HG02642 (cell line): ENCODE measurements around the gene PSG7.
"Not testable (repeated sequence)": the region's sequence is repeated elsewhere in the genome, so short reads cannot be mapped to it uniquely, and the experiment has no call there.

Experiments
- ATAC-seq: cut with Tn5 transposase; IDR thresholded peaks from one replicate; pipeline ENCODE4 v1.9.1; 2021; ENCODE audit warnings: mild to moderate bottlenecking; ENCODE audit not compliant: unreplicated experiment, poor library complexity

Gene PSG7

DNA sequence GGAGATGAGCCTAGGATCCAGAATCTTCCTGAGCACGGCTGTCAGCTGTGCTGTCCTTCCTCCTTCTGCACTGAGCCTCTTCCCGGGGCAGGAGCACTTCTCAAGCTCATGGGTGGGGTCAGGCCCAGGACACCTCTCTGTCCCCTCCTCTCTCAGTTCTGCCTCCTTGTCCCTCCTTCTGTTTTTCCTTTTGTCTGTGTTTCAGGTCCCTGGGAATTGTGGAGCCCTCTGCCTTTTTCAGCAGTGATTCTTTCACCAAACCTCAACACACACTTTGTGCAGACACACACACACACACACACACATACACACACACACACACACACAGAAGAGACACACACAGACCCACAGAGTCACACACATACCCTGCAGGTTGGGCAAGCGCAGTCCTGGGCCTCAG, at the start of gene PSG7:
Gene PSG7, minus strand, starts transcription at position 101 of the 400 bp plus-strand sequence. CDS start 131 bp downstream, outside the sequence.
- not testable (repeated sequence) for ATAC-seq

GRCh38 chr19:42985588-42985987, 48.6 kb upstream of the PSG7 start:
- ATAC-seq, result no peak

GRCh38 chr19:42982111-42982510, 45.1 kb upstream of the PSG7 start:
- not testable (repeated sequence) for ATAC-seq

DNA sequence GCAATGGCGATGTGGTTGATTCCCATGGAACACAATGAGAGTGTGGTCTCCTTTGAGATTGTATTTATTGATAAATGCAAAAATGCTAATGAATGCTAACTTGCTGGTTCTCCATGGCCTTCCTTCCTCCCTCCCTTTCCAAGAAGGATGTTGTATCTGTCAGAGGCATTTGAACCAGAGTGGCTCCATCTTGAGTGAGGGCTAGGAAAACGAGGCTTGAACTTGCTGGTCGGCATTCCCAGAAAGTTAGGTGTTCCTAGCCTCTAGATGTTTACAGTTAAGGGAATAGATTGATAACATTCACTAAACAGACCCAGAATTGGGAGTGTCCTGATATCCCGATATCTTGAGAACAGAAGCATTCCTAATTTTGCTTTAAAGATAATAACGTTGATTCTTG, 34.4 kb upstream of the PSG7 start:
- not testable (repeated sequence) for ATAC-seq

DNA sequence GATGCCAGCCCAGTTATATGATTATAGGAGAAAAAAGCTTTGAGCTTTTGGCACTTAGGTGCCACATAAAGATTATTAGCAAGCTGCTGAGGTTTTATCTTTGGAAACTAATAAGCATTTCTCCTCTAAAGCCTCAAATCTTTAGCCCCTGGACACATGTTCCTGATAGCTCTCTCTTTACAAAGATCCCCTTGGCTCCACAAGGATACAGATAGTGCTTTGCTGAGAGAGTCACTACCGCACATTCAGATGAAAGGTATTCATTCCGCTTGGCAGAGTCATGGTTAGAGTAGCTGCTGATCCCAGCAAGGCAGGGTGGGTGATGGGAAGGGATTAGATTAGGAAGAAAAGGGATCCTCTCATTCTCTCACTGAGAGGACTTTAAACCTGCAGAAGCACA, 28.2 kb upstream of the PSG7 start:
- ATAC-seq, result no peak

DNA sequence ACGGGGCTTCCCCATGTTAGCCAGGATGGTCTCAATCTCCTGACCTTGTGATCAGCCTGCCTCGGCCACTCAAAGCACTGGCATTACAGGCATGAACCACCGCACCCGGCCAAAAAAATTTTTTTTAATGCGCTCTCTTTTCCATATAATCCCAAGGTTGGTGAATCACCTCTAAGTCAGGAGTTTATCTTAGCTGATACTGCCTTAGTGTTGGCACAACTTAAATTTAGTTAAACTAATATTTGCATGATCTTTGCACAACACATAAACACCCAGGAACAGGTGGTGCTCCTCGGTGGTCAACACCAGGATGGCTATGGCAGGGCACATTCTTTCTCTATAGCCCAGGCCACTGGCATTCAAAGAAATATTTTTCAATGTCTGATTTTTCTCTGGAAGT, 24.1 kb upstream of the PSG7 start:
- no peak for ATAC-seq

DNA sequence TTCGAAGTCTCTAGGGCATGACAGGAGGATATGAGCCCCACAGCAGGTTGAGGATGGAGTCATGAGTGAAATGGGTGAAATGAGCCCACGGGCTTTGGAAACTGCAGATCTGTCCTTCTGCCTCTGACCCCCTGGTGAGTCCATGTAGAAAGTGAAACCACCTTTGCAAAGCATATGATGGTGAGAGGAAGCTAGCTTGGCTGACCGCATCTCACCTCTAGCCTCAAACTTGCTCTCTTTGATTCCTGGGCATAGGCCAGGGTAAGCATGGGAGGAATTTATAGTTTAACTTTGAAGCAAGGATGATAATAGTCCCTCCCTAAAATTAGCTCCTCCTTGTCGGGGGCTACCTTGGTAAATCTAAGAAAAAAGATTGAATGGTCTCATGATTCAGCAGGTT, 15.1 kb upstream of the PSG7 start:
- not testable (repeated sequence) for ATAC-seq

GRCh38 chr19:42951476-42951875, 14.5 kb upstream of the PSG7 start:
- ATAC-seq, result not testable (repeated sequence)

DNA sequence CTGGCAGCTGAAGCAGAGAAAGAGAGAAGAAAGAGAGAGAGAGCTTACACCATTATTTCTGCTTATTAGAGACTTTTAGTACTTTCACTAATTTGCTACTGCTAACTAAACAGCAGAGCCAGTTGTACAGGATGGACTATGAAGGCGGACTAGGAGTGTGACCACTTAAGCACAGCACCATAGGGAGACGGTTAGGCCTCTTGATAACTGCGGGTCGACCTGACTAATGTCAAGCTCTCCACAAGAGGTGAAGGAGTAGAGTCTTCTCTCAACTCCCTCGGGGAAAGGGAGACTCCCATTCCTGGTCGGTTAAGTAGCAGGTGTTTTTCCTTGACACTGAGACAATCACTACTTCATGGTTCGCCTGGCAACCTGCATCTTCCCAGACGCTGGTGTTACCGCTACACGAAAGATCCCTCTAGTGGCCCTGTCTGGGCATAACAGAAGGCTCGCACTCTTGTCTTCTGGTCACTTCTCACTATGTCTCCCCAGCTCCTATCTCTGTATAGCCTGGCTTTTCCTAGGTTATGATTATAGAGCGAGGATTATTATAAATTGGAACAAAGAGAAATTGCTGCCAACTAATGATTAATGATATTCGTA, 5.3 kb upstream of the PSG7 start:
- ATAC-seq, result no peak

DNA sequence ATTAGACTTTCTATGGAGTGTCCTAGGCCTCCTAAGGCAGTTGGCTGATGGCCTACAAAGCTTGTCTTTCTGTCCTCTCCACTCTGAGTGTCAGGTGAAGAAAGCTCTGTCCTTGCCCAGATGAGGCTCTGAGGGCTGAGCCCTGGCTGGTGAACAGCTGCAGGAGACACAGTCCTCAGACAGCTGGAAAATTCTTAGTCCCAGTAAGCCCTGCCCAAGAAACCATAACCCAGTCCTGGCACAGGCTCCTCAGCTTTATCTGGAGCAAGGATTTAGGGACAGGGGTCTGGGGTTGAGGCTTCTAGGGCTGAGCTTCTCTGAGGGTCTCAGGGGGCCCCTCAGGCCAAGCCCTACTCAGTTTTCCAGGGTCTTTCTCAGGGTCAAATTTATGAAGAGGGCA, 2.3 kb downstream of the PSG7 start:
- not testable (repeated sequence) for ATAC-seq

DNA sequence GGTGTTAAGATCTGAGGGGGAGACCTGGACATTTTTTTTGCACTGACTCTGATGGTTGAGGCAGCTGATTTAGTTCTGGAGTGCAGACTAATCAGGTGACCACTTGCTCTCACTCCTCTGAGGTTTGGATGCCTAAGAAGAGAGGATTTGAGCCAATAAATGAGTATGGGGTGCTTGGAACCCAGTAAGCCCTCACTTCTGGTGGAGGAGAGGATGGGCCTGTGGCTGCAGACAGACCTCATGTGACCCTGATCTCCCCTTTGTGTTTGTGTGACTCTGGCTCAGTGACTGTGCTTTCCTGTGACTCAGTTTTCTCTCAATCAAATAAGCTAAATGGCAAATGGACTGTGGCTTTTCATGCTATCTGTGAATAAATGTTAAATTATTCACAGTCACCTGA, 2.8 kb downstream of the PSG7 start:
- ATAC-seq, result not testable (repeated sequence)

DNA sequence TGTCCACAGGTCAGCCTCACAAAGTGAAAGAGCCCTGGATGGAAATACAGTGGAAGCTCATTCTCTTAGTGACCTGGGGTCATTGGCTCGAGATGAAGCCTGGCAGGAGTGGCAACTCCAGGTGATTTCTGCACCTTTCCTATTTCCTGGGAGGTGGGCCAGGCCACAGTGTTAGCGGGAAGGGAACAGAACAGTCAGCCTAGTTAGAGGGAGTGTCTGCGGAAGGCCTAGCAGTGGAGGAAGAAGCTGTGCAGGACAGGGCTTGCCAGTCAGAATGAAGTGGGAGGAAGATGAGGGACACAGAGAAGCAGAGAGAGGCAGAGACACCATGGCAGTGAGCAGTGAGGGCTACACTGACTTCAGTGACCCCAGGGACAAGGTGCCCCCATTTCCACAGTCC, 3.6 kb downstream of the PSG7 start:
- ATAC-seq, result not testable (repeated sequence)

DNA sequence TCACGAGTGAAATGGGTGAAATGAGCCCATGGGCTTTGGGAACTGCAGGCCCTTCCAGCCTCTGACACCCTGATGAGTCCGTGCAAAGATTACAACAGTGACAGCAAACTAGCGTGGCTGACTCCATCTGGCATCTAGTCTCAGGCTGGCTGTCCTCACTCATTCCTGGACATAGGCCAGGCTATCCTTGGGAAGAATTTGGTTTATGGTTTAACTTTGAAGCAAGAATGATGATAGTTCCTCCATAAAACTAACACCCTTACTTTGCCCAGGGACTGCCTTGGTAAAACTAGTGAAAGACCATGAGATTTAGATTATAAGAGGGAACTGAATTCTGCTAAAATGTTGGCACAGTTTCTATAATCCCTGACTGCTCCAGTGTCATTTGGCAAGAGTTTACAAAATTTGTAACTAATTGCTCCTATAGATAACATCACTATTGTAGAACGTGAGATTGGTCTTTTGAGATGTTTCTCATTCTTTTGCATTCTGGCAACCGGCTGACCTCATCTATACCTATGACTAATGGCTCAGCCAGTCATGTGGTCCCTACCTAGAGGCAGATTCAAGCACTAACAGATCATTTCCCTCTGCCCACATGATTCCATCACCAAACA, 4.4 kb downstream of the PSG7 start:
- not testable (repeated sequence) for ATAC-seq

DNA sequence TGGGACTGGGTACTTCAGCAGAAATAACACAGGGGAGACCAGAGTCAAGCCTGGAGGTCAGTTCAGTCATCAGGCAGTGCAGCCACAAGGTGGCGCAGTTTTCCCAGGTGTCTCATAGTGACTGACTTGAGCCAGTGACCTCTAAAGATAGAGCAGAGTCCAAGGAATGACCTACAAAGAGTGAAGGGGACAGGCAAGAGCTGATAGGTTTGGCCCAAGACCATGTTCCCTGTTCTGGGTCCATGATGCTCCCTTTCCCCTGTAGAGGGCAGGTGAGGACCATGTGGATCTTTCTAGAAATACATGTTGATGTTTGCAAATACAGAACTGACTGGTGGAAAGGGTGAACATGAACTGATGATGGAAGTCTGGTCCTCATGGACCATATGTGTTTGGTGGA, 6.8 kb downstream of the PSG7 start:
- not testable (repeated sequence) for ATAC-seq

GRCh38 chr19:42928896-42929295, 8.1 kb downstream of the PSG7 start:
- no peak for ATAC-seq

- ATAC-seq, result no peak
Observed at GRCh38 chr19:42926781-42927180, 10.2 kb downstream of the PSG7 start.

- not testable (repeated sequence) for ATAC-seq
Observed at GRCh38 chr19:42923106-42923505, 13.9 kb downstream of the PSG7 start.

GRCh38 chr19:42920971-42921370, 16.0 kb downstream of the PSG7 start:
- not testable (repeated sequence) for ATAC-seq

GRCh38 chr19:42919757-42920079, 17.3 kb downstream of the PSG7 start:
- ATAC-seq, result no peak

- not testable (repeated sequence) for ATAC-seq
Observed at GRCh38 chr19:42919070-42919756, 17.8 kb downstream of the PSG7 start.

GRCh38 chr19:42918377-42919069, 18.5 kb downstream of the PSG7 start:
- not testable (repeated sequence) for ATAC-seq
